ENCODE measurements around the gene TMEM63A. TPM values are rescaled to one million over a fixed set of nuclear protein-coding genes. Genes with fewer than 3 reads are reported as not detected.

The TMEM63A gene
- total and polyA plus RNA-seq, 8 donors: 5.3 to 208 (median 84.5) TPM

DNA sequence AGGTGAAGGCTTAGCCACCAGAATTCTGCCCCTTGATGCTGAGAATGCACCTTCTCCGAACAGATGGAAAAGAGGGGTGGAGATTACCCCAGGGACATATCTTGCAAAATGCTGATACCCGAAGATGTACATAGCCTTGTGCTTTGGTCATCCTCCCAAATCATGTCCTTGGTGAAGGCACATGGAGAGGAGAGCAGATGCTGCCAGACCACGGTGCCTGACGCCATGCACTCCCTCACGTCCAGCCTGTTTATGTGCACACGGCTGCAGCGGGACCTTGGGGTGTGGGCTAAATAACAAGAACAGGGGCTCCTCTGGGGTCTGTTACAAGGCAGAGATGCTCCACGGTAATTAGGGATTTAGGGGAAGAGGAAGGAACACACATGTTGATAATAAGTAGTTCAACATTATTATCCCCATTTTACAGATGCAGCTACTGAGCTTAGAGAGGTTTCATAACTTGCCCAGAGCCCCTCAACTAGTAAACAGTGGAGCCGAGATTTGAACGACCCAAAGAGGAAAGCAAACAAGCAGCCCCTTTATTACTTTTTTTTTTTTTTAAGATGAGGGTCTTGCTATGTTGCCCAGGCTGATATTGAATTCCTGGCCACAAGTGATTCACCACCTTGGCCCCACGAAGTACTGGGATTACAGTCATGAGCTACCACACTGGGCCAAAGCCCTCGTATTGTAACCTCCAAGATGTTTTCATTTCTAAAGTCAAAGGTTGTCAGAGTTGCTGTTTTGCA lies 59.4 kb downstream of the TMEM63A start:
- peaks cover 68 to 94% (median 79%) of the 10 kb centered on the region in 4 donors for H3K4me1 ChIP-seq
- WGBS, 5 donors: 82 to 91% (median 84%) methylated on average over 12 of the region's 12 CpGs

GRCh38 chr1:225820522-225821120 lies 61.6 kb downstream of the TMEM63A start:
- TF ChIP-seq, protein P1, sequence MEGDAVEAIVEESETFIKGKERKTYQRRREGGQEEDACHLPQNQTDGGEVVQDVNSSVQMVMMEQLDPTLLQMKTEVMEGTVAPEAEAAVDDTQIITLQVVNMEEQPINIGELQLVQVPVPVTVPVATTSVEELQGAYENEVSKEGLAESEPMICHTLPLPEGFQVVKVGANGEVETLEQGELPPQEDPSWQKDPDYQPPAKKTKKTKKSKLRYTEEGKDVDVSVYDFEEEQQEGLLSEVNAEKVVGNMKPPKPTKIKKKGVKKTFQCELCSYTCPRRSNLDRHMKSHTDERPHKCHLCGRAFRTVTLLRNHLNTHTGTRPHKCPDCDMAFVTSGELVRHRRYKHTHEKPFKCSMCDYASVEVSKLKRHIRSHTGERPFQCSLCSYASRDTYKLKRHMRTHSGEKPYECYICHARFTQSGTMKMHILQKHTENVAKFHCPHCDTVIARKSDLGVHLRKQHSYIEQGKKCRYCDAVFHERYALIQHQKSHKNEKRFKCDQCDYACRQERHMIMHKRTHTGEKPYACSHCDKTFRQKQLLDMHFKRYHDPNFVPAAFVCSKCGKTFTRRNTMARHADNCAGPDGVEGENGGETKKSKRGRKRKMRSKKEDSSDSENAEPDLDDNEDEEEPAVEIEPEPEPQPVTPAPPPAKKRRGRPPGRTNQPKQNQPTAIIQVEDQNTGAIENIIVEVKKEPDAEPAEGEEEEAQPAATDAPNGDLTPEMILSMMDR (IDR thresholded peaks at IDR 0.05): no peak
- TF ChIP-seq EP300 (IDR thresholded peaks at IDR 0.05): no peak
- no peak for TF ChIP-seq POLR2A (IDR thresholded peaks at IDR 0.05)
- peak in 1 of 3 donors; percentile 25 for TF ChIP-seq POLR2AphosphoS5 (IDR thresholded peaks at IDR 0.05)
- peaks cover 74 to 97% (median 86%) of the 10 kb centered on the region in 4 donors for H3K4me1 ChIP-seq
- peak in 1 of 2 donors; percentile 61 for DNase-seq
- peak overlapping the region in 4 of 5 donors; percentile 52 to 92 (median 58) for H3K27ac ChIP-seq
- peaks cover 0 to 4% (median 2%) of the 10 kb centered on the region in 4 donors for H3K36me3 ChIP-seq
- intact Hi-C loops (cut with DNase I; ENCODE audit: low total_unique reads): no loop called here
- 60 to 71% (median 63%) methylated on average over 5 of the region's 5 CpGs for WGBS, 5 donors
- H3K9me3 ChIP-seq: no peaks in the 10 kb centered on the region
- H3K4me3 ChIP-seq: no peak overlapping the region
- H3K27me3 ChIP-seq: no peaks in the 10 kb centered on the region

More for the DNA sequence above, 59.4 kb downstream of the TMEM63A start:
- no peaks in the 10 kb centered on the region for H3K27me3 ChIP-seq
- intact Hi-C loops (cut with DNase I; ENCODE audit: low total_unique reads): no loop called here
- peak overlapping the region in 4 of 5 donors; percentile 47 to 70 (median 58) for H3K27ac ChIP-seq
- H3K36me3 ChIP-seq: peaks cover 0 to 4% (median 2%) of the 10 kb centered on the region in 4 donors
- no peak overlapping the region for H3K4me3 ChIP-seq
- no peak for DNase-seq
- TF ChIP-seq POLR2A (IDR thresholded peaks at IDR 0.05) (no peak), EP300 (IDR thresholded peaks at IDR 0.05) (no peak), POLR2AphosphoS5 (IDR thresholded peaks at IDR 0.05) (no peak)
- TF ChIP-seq, protein P1 (IDR thresholded peaks at IDR 0.05): no peak
- no peaks in the 10 kb centered on the region for H3K9me3 ChIP-seq

DNA sequence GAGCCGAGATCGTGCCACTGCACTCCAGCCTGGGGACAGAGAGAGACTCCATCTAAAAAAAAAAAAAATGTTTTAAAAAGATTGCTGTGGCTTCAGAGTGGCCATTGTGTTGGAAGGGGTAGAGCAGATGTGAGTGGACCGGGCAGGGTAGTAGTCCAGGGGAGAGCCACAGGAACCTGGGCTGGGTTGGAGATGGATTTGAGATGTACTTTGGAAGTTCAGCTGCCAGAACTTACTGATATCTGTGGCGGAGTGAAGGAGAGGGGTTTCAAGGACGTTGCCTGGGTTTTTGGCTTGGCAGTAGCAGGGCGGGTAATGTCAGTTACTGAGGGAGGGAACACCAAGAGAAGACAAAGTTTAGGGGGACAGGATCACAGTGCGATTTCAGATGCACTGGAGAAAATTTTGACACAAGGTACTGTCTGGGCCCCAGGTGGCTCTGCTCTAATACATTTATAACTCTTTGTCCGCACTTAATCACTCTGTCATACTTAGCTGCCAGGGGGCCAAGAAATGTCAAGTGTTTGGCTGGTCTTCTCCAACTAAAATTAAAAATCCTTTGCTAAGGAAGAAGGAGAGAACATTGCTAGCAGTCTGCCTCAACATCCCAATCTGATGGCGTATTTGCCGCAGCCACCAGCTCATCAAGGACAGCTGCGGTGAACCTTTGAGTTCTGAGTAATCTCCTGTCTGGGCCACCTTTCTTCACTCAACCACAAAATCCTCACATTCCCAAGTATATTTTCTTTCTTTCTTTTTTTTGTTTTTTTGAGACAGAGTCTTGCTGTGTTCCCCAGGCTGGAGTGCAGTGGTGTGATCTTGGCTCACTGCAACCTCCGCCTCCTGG lies 62.6 kb downstream of the TMEM63A start:
- peaks cover 69 to 97% (median 84%) of the 10 kb centered on the region in 4 donors for H3K4me1 ChIP-seq

More for the DNA sequence above, 62.6 kb downstream of the TMEM63A start:
- H3K27ac ChIP-seq: peak overlapping the region in 4 of 5 donors; percentile 52 to 92 (median 58)
- intact Hi-C loops (cut with DNase I; ENCODE audit: low total_unique reads): no loop called here
- WGBS, 5 donors: 77 to 87% (median 84%) methylated on average over 12 of the region's 12 CpGs
- no peaks in the 10 kb centered on the region for H3K9me3 ChIP-seq
- no peak for DNase-seq
- H3K36me3 ChIP-seq: peaks cover 0 to 4% (median 2%) of the 10 kb centered on the region in 4 donors
- TF ChIP-seq EP300 (IDR thresholded peaks at IDR 0.05) (no peak), POLR2AphosphoS5 (IDR thresholded peaks at IDR 0.05) (no peak)
- TF ChIP-seq, protein P1 (IDR thresholded peaks at IDR 0.05): no peak
- no peaks in the 10 kb centered on the region for H3K27me3 ChIP-seq
- no peak overlapping the region for H3K4me3 ChIP-seq
